GM12873 (cell line): ENCODE data around the gene PNPT1.

Experiments used
- TF ChIP-seq, protein P1 (sequence below): IDR thresholded peaks from 2 replicates; pipeline ENCODE4 v1.5.1; 2012; ENCODE audit warnings: low read depth, mild to moderate bottlenecking, moderate library complexity, low read length, control low read depth; ENCODE audit not compliant: insufficient read depth; ENCODE audit errors: missing control alignments

The PNPT1 gene

DNA sequence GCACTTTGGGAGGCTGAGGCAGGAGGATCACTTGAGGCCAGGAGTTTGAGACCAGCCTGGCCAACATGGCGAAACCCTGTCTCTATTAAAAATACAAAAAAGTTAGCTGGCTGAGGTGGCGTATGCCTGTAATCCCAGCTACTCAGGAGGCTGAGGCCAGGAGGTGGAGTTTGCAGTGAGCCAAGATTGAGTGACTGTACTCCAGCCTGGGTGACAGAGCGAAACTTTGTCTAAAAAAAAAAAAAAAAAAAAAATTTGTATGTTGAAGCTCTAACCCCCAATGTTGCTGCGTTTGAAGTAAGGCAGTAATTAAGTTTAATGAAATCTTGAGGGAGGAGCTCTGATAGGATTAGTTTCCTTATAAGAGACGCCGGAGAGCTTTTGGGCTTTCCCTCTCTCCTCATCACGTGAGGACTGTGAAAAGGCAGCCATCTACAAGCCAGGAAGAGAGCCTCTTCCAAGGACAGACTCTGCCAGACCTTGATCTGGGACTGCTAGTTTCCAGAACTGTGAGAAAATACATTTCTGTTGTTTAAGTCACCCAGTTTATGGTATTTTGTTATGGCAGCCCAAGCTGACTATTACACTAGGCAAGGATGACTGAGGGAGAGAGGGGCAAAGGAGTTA, 11.5 kb upstream of the PNPT1 start:
- TF ChIP-seq, protein P1, sequence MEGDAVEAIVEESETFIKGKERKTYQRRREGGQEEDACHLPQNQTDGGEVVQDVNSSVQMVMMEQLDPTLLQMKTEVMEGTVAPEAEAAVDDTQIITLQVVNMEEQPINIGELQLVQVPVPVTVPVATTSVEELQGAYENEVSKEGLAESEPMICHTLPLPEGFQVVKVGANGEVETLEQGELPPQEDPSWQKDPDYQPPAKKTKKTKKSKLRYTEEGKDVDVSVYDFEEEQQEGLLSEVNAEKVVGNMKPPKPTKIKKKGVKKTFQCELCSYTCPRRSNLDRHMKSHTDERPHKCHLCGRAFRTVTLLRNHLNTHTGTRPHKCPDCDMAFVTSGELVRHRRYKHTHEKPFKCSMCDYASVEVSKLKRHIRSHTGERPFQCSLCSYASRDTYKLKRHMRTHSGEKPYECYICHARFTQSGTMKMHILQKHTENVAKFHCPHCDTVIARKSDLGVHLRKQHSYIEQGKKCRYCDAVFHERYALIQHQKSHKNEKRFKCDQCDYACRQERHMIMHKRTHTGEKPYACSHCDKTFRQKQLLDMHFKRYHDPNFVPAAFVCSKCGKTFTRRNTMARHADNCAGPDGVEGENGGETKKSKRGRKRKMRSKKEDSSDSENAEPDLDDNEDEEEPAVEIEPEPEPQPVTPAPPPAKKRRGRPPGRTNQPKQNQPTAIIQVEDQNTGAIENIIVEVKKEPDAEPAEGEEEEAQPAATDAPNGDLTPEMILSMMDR = no peak

DNA sequence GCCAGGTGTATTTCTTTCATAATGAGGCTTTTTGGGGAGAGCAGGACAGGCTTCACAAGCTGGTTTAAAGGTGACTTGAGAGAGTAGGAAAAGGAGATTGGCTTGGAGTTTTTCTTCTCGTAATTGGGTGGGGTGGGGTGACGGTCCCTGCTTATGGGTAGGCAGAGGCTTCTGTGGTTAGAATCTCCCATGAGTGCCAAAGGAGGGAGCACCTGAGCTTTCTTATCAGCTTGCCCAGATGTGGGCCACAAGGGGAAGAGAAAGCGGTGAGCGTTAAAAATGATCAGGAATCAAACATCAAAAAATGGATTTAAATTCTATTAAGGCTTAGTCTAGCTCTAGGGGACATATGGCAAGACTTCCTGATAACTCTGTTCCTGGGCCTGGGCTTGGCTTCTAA, 9.7 kb upstream of the PNPT1 start:
- TF ChIP-seq, protein P1 = no peak

DNA sequence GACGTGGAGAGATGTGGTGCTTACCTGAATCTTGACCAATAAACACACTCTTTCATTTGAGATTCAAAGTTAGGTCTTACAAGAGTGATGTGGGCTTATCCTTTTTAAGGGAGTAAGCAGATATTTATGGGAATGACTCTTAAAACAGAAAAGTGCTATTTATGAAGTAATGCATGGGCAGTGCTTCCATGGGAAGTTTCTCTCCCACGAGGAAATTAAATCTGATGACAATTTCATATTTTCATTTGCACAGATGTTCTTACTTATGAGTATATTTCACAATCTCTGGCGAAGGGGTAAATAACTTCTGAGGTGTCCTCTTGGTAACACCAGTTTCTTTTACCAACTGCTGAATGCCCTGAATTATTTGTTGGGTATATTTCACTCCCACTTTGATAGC, 21.0 kb downstream of the PNPT1 start:
- TF ChIP-seq, protein P1 = no peak

DNA sequence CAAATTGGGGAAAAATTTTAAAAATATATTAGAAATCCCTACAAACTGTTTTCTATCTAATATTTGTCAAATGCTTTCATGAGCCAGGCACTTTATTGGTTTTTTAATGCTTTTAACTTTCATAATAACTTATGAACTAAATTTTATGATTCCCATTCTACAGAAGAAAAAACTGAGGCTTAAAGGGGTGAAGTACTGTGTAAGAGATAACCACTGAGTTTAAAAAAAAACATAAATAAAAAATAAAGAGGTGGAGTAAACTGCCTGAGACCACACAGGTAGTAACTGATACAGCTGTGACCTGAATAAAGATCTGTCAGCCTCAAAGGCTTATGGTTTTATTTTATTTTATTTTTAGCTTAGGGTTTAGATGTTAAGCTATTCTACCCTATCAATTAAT, 24.7 kb downstream of the PNPT1 start:
- TF ChIP-seq, protein P1 = no peak

DNA sequence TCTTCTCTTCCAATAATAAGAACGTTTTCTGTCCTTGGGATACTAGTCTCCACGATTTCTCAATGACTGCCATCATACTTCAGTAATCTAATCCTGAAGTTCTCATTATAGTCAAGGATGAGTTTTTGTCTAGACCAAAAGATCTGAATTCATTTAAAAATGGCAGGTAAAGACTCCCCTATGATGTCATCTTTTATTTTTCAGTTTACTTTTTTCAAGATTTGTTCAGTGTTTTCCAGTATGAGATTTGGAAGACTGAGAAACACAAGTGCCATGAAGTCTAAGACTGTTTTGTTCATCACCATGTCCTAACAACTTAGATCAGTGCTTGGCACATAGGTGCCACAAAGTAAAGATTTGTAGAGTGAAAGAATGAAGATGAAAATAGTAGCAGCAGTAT, 40.4 kb downstream of the PNPT1 start:
- TF ChIP-seq, protein P1 = no peak

DNA sequence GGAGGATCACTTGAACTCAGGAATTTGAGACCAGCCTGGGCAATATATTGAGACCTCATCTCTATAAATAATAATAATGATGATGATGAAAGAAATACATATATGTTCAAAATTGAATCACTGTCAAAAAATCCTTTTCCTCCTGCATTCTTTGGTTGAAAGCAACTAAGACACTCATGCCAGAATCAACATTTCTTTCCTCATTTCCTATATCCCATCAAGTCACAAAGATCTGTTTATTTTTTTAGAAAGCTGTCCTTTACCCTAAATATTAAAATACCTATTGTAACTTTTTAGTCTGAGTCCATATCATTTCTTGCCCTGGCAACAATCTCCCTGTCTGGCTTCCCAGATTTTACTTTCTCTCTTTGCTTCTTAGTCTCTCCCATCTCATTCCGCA, 44.4 kb downstream of the PNPT1 start:
- TF ChIP-seq, protein P1 = no peak

DNA sequence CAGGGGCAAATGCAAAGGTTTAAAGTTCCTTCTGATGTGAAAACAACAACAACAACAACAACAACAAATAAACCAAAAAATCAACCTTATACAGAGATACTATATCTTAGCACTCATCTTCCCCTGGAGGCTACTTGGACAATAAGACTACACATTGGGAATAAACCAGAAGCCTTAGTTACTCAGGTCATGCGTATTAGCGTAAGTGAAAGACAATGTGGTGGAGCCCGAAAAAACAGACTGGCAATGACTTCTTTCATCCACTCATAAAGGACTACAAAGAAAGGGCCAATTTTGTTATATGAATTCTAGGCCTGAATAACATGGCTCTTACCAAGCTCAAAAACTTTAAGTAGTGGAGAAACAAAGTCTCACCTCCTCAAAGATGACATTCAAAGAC, 56.8 kb downstream of the PNPT1 start:
- TF ChIP-seq, protein P1 = no peak
